ENCODE data around the gene RTRAF.

Gene RTRAF

GRCh38 chr14:52021957-52022600 is 32.7 kb downstream of the RTRAF start:
- DNase-seq, result no peak

GRCh38 chr14:52023518-52023917 is 34.2 kb downstream of the RTRAF start:
- no peak for DNase-seq

GRCh38 chr14:52025310-52025709 is 36.0 kb downstream of the RTRAF start:
- no peak for DNase-seq

- DNase-seq, result no peak
Observed at GRCh38 chr14:52026017-52026660, 36.8 kb downstream of the RTRAF start.

- DNase-seq, result no peak
Observed at GRCh38 chr14:52026901-52027300, 37.6 kb downstream of the RTRAF start.

- no peak for DNase-seq
Observed at GRCh38 chr14:52029881-52030280, 40.5 kb downstream of the RTRAF start.

GRCh38 chr14:52031781-52032180 is 42.4 kb downstream of the RTRAF start:
- DNase-seq, result no peak

- no peak for DNase-seq
Observed at GRCh38 chr14:52032204-52032801, 43.0 kb downstream of the RTRAF start.

GRCh38 chr14:52033101-52033642 is 43.8 kb downstream of the RTRAF start:
- DNase-seq, result no peak

GRCh38 chr14:52039124-52039815 is 49.9 kb downstream of the RTRAF start:
- no peak for DNase-seq

- no peak for DNase-seq
Observed at GRCh38 chr14:52040598-52040997, 51.3 kb downstream of the RTRAF start.

- DNase-seq, result no peak
Observed at GRCh38 chr14:52042371-52043289, 53.3 kb downstream of the RTRAF start.

- peak; percentile 59 for DNase-seq
Observed at GRCh38 chr14:52043690-52044089, 54.3 kb downstream of the RTRAF start.

GRCh38 chr14:52044791-52045522 is 55.6 kb downstream of the RTRAF start:
- DNase-seq, result no peak

- DNase-seq, result no peak
Observed at GRCh38 chr14:52046376-52046917, 57.1 kb downstream of the RTRAF start.

- no peak for DNase-seq
Observed at GRCh38 chr14:52048116-52048515, 58.8 kb downstream of the RTRAF start.

GRCh38 chr14:52048641-52049204 is 59.4 kb downstream of the RTRAF start:
- no peak for DNase-seq

- no peak for DNase-seq
Observed at GRCh38 chr14:52049271-52049670, 59.9 kb downstream of the RTRAF start.

GRCh38 chr14:52049721-52050588 is 60.6 kb downstream of the RTRAF start:
- DNase-seq, result no peak

- no peak for DNase-seq
Observed at GRCh38 chr14:52051251-52051650, 61.9 kb downstream of the RTRAF start.

Measured in activated CD8-positive, alpha-beta memory T cell treated with anti-CD3 and anti-CD28 coated beads, Interleukin-2, amount 50 U/mL, for 48 hours (primary cell).